GM12875 (cell line): ENCODE results near the gene PTX3.

ENCODE experiments used
- H3K4me3 ChIP-seq: one replicate; pipeline ENCODE4 v1.5.1; 2011; ENCODE audit warnings: low read depth, low read length, control low read depth
- TF ChIP-seq, protein P1 (sequence below): IDR thresholded peaks from 2 replicates; pipeline ENCODE4 v1.5.1; 2011; ENCODE audit warnings: low read depth, mild to moderate bottlenecking, control low read depth, inconsistent platforms, low read length, moderate library complexity, borderline replicate concordance; ENCODE audit not compliant: insufficient read depth

The PTX3 gene

DNA sequence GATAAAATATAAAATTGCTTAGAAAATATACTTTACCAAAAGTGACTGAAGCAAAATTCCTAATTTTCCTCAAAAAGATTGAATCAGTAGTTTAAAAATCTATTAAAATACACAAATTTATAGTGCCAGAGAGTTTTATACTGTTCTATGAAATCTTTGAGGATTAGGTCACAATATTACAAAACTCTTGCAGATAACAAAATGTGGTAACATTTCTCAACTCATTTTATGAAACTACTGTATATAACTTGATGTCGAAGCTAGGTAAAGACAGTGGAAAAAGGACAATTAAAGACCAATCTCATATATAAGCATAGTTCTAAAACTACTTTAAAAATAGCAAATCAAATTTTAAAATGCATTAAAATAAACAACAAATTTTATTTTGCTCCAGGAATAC is 50.7 kb downstream of the PTX3 start:
- TF ChIP-seq, protein P1, sequence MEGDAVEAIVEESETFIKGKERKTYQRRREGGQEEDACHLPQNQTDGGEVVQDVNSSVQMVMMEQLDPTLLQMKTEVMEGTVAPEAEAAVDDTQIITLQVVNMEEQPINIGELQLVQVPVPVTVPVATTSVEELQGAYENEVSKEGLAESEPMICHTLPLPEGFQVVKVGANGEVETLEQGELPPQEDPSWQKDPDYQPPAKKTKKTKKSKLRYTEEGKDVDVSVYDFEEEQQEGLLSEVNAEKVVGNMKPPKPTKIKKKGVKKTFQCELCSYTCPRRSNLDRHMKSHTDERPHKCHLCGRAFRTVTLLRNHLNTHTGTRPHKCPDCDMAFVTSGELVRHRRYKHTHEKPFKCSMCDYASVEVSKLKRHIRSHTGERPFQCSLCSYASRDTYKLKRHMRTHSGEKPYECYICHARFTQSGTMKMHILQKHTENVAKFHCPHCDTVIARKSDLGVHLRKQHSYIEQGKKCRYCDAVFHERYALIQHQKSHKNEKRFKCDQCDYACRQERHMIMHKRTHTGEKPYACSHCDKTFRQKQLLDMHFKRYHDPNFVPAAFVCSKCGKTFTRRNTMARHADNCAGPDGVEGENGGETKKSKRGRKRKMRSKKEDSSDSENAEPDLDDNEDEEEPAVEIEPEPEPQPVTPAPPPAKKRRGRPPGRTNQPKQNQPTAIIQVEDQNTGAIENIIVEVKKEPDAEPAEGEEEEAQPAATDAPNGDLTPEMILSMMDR, result no peak

DNA sequence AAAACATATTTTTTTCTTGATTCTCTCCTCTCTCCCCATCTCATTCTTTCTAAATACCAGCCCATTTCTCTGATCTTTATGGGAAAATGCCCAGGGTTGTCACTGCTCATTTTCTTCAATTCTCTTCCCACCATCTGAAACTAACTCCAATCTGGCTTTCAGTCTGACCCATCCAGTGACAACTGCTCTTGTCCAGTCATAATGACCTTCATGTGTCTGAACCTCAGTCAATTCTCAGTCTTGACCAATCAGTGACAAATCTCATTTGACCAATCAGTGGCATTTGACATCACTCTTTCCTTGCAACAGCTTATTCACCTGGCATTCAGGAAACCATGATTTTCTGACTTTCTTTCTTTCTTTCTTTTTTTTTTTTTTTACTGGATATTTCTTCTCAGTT is 51.5 kb downstream of the PTX3 start:
- H3K4me3 ChIP-seq, result no peak overlapping the region
- TF ChIP-seq, protein P1, result no peak

More for the DNA sequence above, 50.7 kb downstream of the PTX3 start:
- no peak overlapping the region for H3K4me3 ChIP-seq

DNA sequence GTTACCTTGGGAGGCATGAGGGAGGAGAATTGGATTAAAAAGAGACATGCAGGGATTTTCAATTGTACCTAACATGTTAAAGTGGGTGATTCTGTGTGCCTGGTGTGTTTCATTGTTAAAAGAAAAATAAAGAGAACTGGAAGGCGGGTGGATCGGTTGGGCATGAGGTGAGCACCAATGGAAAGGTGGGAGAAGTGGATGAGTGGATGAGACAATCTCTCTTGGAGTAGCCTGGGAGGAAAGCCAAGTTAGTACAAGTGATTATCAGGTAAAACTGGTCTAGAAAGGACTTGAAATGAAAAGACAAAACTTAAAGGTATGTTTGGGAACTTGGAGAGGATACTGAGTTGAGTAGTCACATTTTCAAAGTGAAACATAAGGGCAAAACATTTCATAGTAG is 54.5 kb downstream of the PTX3 start:
- TF ChIP-seq, protein P1, result no peak
- H3K4me3 ChIP-seq, result no peak overlapping the region
